Measurements from ENCODE around the gene CHPF2.

Gene CHPF2

GRCh38 chr7:151204383-151205032 is 27.8 kb upstream of the CHPF2 start:
- in situ Hi-C loops (cut with MboI; ENCODE audit: low sequenced_read_pairs): no loop called here

- in situ Hi-C loops (cut with MboI; ENCODE audit: low sequenced_read_pairs): no loop called here
These were observed 26.6 kb upstream of the CHPF2 start for GRCh38 chr7:151205730-151206129.

GRCh38 chr7:151206914-151207313 is 25.4 kb upstream of the CHPF2 start:
- in situ Hi-C loops (cut with MboI; ENCODE audit: low sequenced_read_pairs): no loop called here

GRCh38 chr7:151207315-151207714 is 25.0 kb upstream of the CHPF2 start:
- in situ Hi-C loops (cut with MboI; ENCODE audit: low sequenced_read_pairs): no loop called here

- in situ Hi-C loops (cut with MboI; ENCODE audit: low sequenced_read_pairs): no loop called here
These were observed 24.5 kb upstream of the CHPF2 start for GRCh38 chr7:151207804-151208203.

GRCh38 chr7:151208253-151208862 is 23.9 kb upstream of the CHPF2 start:
- in situ Hi-C loops (cut with MboI; ENCODE audit: low sequenced_read_pairs): no loop called here

- in situ Hi-C loops (cut with MboI; ENCODE audit: low sequenced_read_pairs): no loop called here
These were observed 22.7 kb upstream of the CHPF2 start for GRCh38 chr7:151209588-151209987.

GRCh38 chr7:151210087-151210854 is 22.0 kb upstream of the CHPF2 start, which contains the start of gene H2BK1:
Gene H2BK1 (minus strand): TSS chr7:151210488. CDS start chr7:151210318, 170 bp downstream.
- in situ Hi-C loops (cut with MboI; ENCODE audit: low sequenced_read_pairs): no loop called here

GRCh38 chr7:151211155-151211772 is 21.0 kb upstream of the CHPF2 start:
- in situ Hi-C loops (cut with MboI; ENCODE audit: low sequenced_read_pairs): no loop called here

GRCh38 chr7:151212626-151213025 is 19.7 kb upstream of the CHPF2 start:
- in situ Hi-C loops (cut with MboI; ENCODE audit: low sequenced_read_pairs): no loop called here

- in situ Hi-C loops (cut with MboI; ENCODE audit: low sequenced_read_pairs): no loop called here
These were observed 18.5 kb upstream of the CHPF2 start for GRCh38 chr7:151213826-151214225.

- in situ Hi-C loops (cut with MboI; ENCODE audit: low sequenced_read_pairs): no loop called here
These were observed 16.9 kb upstream of the CHPF2 start for GRCh38 chr7:151215396-151215795.

GRCh38 chr7:151218170-151218569 is 14.1 kb upstream of the CHPF2 start:
- in situ Hi-C loops (cut with MboI; ENCODE audit: low sequenced_read_pairs): no loop called here

GRCh38 chr7:151223728-151224127 is 8.6 kb upstream of the CHPF2 start:
- in situ Hi-C loops (cut with MboI; ENCODE audit: low sequenced_read_pairs): no loop called here

- in situ Hi-C loops (cut with MboI; ENCODE audit: low sequenced_read_pairs): no loop called here
These were observed 6.3 kb upstream of the CHPF2 start for GRCh38 chr7:151225948-151226510.

- in situ Hi-C loops (cut with MboI; ENCODE audit: low sequenced_read_pairs): no loop called here
These were observed 5.8 kb upstream of the CHPF2 start for GRCh38 chr7:151226560-151226874.

GRCh38 chr7:151226875-151227782 is 5.2 kb upstream of the CHPF2 start, which contains the start of gene ABCF2:
Gene ABCF2 (minus strand): TSS chr7:151227205. CDS start chr7:151226458, 747 bp downstream.
- in situ Hi-C loops (cut with MboI; ENCODE audit: low sequenced_read_pairs): no loop called here

GRCh38 chr7:151228024-151228866 is 4.0 kb upstream of the CHPF2 start:
- in situ Hi-C loops (cut with MboI; ENCODE audit: low sequenced_read_pairs): no loop called here

- in situ Hi-C loops (cut with MboI; ENCODE audit: low sequenced_read_pairs): no loop called here
These were observed 3.0 kb upstream of the CHPF2 start for GRCh38 chr7:151229249-151229648.
